Epithelial cell of proximal tubule (primary cell): Measurements from ENCODE around the gene OR6N1. TPM values are rescaled to one million over a fixed set of nuclear protein-coding genes. Genes with fewer than 3 reads are reported as not detected.

Source experiments
- DNase-seq: peaks from one replicate; pipeline ENCODE4 v3.0.0-alpha.2; 2011; ENCODE audit warnings: low read depth
- H3K4me3 ChIP-seq: 2 replicates; pipeline ENCODE4 v1.5.1; 2011; ENCODE audit warnings: low read depth, mild to moderate bottlenecking, low read length
- total RNA-seq: library from RNA; depleted of rRNA; stranded (reverse); fragments of >200 nt; gene quantifications from 2 replicates; pipeline ENCODE4 v1.2.3, GENCODE V29; 2015
- TF ChIP-seq, protein P1 (sequence below): conservative IDR thresholded peaks from 2 replicates; pipeline ENCODE4 v1.5.1; 2012; ENCODE audit warnings: low read depth, mild to moderate bottlenecking, low read length

OR6N1 gene
- total RNA-seq, 1 donor from 2014 or later, result not detected

DNA sequence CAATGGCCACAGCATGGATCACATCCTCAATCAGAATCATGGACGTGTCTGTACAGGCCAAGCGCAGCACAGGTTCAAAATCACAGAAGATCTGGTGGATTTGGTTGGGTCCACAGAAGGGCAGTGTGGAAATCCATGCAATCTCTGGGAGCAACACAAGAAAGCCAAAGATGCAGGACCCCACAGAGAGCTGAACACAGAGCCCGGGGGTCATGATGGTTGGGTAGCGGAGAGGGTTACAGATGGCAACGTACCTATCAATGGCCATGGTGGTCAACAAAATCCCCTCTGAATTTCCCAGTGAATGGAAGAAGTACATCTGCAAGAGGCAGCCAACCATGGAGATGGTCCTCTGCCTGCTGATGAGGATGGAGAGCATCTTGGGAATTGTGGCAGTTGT, 47.6 kb downstream of the OR6N1 start:
- no peak for DNase-seq
- TF ChIP-seq, protein P1, sequence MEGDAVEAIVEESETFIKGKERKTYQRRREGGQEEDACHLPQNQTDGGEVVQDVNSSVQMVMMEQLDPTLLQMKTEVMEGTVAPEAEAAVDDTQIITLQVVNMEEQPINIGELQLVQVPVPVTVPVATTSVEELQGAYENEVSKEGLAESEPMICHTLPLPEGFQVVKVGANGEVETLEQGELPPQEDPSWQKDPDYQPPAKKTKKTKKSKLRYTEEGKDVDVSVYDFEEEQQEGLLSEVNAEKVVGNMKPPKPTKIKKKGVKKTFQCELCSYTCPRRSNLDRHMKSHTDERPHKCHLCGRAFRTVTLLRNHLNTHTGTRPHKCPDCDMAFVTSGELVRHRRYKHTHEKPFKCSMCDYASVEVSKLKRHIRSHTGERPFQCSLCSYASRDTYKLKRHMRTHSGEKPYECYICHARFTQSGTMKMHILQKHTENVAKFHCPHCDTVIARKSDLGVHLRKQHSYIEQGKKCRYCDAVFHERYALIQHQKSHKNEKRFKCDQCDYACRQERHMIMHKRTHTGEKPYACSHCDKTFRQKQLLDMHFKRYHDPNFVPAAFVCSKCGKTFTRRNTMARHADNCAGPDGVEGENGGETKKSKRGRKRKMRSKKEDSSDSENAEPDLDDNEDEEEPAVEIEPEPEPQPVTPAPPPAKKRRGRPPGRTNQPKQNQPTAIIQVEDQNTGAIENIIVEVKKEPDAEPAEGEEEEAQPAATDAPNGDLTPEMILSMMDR, result no peak
- no peak overlapping the region for H3K4me3 ChIP-seq

DNA sequence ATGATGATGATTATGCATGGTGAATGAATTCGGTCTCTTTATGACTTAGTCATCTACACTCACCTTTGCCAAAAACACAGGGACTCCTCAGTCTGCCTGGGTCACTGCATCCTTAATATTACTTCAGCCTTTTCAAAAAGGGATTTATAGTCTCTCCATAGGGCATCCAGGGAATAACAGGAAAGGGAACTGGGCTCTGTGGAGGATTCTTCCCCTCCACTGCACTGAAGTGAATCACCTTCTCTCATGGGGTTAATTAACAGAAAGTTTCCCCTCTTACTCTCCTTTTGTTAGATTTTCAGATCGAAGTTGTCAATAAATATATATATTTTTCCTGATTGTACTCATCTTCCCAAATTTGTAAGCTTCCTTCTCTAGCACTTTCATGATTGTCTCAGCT, 51.4 kb downstream of the OR6N1 start, which contains the start of gene OR6K3:
OR6K3 (minus strand) TSS at position 101 of the 400 bp plus-strand sequence. CDS start 2,605 bp downstream, outside the sequence.
- DNase-seq, result no peak
- H3K4me3 ChIP-seq, result no peak within 1 kb of the TSS
- TF ChIP-seq, protein P1, result no peak

DNA sequence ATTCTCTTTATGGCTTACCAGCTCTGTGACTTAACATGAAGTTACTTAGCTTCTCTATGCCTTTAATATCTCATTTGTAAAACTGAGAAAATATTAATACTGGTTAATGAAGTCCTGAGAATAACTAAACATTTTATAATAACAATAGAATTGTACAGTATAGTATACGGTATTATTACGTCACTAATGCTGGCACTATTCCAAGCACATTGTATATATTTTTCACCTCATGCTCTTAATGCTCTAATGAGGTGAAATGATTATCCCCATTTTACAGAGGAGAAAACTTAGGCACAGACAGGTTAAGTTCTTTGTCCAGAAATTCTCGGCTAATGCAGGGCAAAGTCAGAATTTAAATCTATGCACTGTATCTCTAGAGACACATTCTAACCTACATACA, 52.3 kb downstream of the OR6N1 start:
- no peak overlapping the region for H3K4me3 ChIP-seq
- no peak for DNase-seq
- TF ChIP-seq, protein P1, result no peak

DNA sequence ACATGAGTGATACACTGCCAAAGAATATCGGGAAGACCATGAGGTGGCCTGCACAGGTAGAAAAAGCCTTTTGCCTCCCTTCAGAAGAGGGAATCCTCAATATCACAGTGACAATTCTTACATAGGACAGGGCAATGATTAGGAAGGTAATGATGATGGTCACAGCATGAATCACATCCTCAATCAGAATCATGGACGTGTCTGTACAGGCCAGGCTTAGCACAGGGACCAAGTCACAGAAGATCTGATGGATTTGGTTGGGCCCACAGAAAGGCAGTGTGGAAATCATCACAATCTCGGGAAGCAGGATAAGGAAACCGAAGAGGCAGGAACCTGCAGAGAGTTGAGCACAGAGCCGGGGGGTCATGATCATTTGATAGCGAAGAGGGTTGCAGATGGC, 54.7 kb downstream of the OR6N1 start:
- no peak for DNase-seq
- TF ChIP-seq, protein P1, result no peak
- no peak overlapping the region for H3K4me3 ChIP-seq

DNA sequence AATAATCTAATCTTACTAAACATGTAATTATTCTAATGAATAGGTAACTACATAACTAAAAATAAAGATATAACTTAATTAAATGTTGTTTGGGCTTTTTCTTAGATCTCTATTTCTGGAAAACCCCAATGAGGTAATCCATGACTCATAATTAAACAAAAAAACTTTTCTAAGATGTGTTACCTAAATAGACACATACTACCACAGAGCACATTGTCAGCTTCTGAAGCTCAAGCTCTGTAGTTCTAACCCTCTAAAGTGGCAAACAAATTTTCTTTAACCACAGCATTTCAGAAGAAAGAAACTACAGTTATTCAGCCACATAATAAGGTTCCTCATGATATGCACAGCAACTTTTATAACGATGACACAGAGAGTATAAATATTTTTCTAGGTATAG, 55.7 kb downstream of the OR6N1 start:
- TF ChIP-seq, protein P1, result no peak
- H3K4me3 ChIP-seq, result no peak overlapping the region
- DNase-seq, result no peak

DNA sequence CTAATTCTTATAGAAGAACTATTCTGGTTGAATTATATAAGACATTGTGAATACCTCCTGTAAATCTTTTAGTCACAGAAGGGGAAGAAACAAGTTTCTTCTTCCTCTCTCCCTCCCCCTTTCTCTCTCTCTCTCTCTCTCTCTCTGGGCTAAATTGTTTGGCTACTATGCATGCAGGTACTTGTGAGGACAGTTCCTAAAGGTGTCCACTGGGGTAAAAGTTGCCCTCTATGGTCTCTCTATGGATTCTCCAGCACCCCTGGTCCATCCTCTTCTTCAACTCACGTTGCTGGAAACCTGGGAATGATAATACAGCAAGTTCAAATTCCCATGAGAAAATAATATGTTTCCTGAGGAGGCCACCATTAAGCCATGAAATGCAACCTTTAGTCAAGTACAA, 57.2 kb downstream of the OR6N1 start:
- TF ChIP-seq, protein P1, result no peak
- no peak overlapping the region for H3K4me3 ChIP-seq

More for the DNA sequence above, 57.2 kb downstream of the OR6N1 start:
- no peak for DNase-seq

Other genes with a start within 250 kb of the OR6N1 start
- not detected in 2 replicates for gene OR6Y1, start 217.8 kb downstream of the OR6N1 start, total RNA-seq
- gene OR6P1, start 201.6 kb downstream of the OR6N1 start, total RNA-seq, result not detected in 2 replicates
- not detected in 2 replicates for gene OR10X1, start 192.3 kb downstream of the OR6N1 start, total RNA-seq
- not detected in 2 replicates for gene OR10Z1, start 166.9 kb downstream of the OR6N1 start, total RNA-seq
- not detected in 2 replicates for gene SPTA1, start 85.5 kb downstream of the OR6N1 start, total RNA-seq
- not detected in 2 replicates for gene OR6K2, start 71.5 kb downstream of the OR6N1 start, total RNA-seq
- gene OR6K3, start 51.5 kb downstream of the OR6N1 start, total RNA-seq, result not detected in 2 replicates
- gene OR6K6, start 17.5 kb downstream of the OR6N1 start, total RNA-seq, result not detected in 2 replicates
- gene OR6N2, start 9.0 kb upstream of the OR6N1 start, total RNA-seq, result not detected in 2 replicates
- not detected in 2 replicates for gene MNDA, start 59.2 kb upstream of the OR6N1 start, total RNA-seq
- not detected in 2 replicates for gene PYHIN1, start 159.4 kb upstream of the OR6N1 start, total RNA-seq
- 8.0 and 11.4 TPM in 2 replicates for gene IFI16, start 237.7 kb upstream of the OR6N1 start, total RNA-seq